Stimulated activated naive CD8-positive, alpha-beta T cell treated with anti-CD3 and anti-CD28 coated beads, Interleukin-15, Interleukin-2, amounts not matched to agents 100 ng/mL and 50 ng/mL, for 24 hours (primary cell): ENCODE data around the gene MRTFB.
"Not testable (repeated sequence)": the region's sequence is repeated elsewhere in the genome, so short reads cannot be mapped to it uniquely, and the experiment has no call there.

Experiments
- H3K27ac Mint-ChIP-seq: one replicate; pipeline ENCODE4 v1.8.0; 2021; ENCODE audit warnings: mild to moderate bottlenecking, mixed read lengths
- H3K27me3 Mint-ChIP-seq: one replicate; pipeline ENCODE4 v1.8.0; 2021; ENCODE audit warnings: mixed read lengths
- H3K36me3 Mint-ChIP-seq: one replicate; pipeline ENCODE4 v1.8.0; 2021; ENCODE audit warnings: low read depth, mixed read lengths
- H3K4me1 Mint-ChIP-seq: one replicate; pipeline ENCODE4 v1.8.0; 2021; ENCODE audit warnings: low read depth, mixed read lengths
- H3K4me3 Mint-ChIP-seq: one replicate; pipeline ENCODE4 v1.8.0; 2021; ENCODE audit warnings: mild to moderate bottlenecking, mixed read lengths
- H3K9me3 Mint-ChIP-seq: one replicate; pipeline ENCODE4 v1.8.0; 2021; ENCODE audit warnings: mixed read lengths

The MRTFB gene

GRCh38 chr16:14109782-14110727 is 38.9 kb downstream of the MRTFB start:
- Mint-ChIP-seq H3K4me3 (no peak overlapping the region), H3K9me3 (no peaks in the 10 kb centered on the region), H3K4me1 (peaks cover 20% of the 10 kb centered on the region), H3K27ac (no peak overlapping the region), H3K27me3 (no peaks in the 10 kb centered on the region), H3K36me3 (no peaks in the 10 kb centered on the region)

GRCh38 chr16:14110728-14111251 is 39.7 kb downstream of the MRTFB start:
- Mint-ChIP-seq H3K27ac (no peak overlapping the region), H3K27me3 (no peaks in the 10 kb centered on the region), H3K36me3 (no peaks in the 10 kb centered on the region), H3K9me3 (no peaks in the 10 kb centered on the region), H3K4me1 (peaks cover 20% of the 10 kb centered on the region), H3K4me3 (no peak overlapping the region)

- Mint-ChIP-seq H3K4me3 (no peak overlapping the region), H3K9me3 (no peaks in the 10 kb centered on the region), H3K27ac (peak overlapping the region; percentile 21), H3K4me1 (peaks cover 20% of the 10 kb centered on the region), H3K36me3 (no peaks in the 10 kb centered on the region), H3K27me3 (no peaks in the 10 kb centered on the region)
Observed at GRCh38 chr16:14111713-14112538, 40.8 kb downstream of the MRTFB start.

- no peak overlapping the region for H3K27ac Mint-ChIP-seq
- H3K4me3 Mint-ChIP-seq: no peak overlapping the region
- H3K4me1 Mint-ChIP-seq: peaks cover 20% of the 10 kb centered on the region
Observed at GRCh38 chr16:14112539-14112856, 41.4 kb downstream of the MRTFB start.

GRCh38 chr16:14113344-14113743 is 42.2 kb downstream of the MRTFB start:
- no peak overlapping the region for H3K4me3 Mint-ChIP-seq
- H3K4me1 Mint-ChIP-seq: peaks cover 20% of the 10 kb centered on the region
- H3K36me3 Mint-ChIP-seq: no peaks in the 10 kb centered on the region
- H3K27me3 Mint-ChIP-seq: no peaks in the 10 kb centered on the region
- no peak overlapping the region for H3K27ac Mint-ChIP-seq
- no peaks in the 10 kb centered on the region for H3K9me3 Mint-ChIP-seq

More at GRCh38 chr16:14112539-14112856, 41.4 kb downstream of the MRTFB start:
- no peaks in the 10 kb centered on the region for H3K36me3 Mint-ChIP-seq
- H3K9me3 Mint-ChIP-seq: no peaks in the 10 kb centered on the region
- H3K27me3 Mint-ChIP-seq: no peaks in the 10 kb centered on the region

GRCh38 chr16:14117051-14117450 is 45.9 kb downstream of the MRTFB start:
- Mint-ChIP-seq H3K9me3 (no peaks in the 10 kb centered on the region), H3K27ac (no peak overlapping the region), H3K36me3 (peaks cover 11% of the 10 kb centered on the region), H3K27me3 (no peaks in the 10 kb centered on the region), H3K4me3 (no peak overlapping the region), H3K4me1 (peaks cover 26% of the 10 kb centered on the region)

GRCh38 chr16:14119799-14120198 is 48.7 kb downstream of the MRTFB start:
- Mint-ChIP-seq H3K27ac (no peak overlapping the region), H3K27me3 (no peaks in the 10 kb centered on the region), H3K36me3 (peaks cover 15% of the 10 kb centered on the region)

GRCh38 chr16:14120335-14120734 is 49.2 kb downstream of the MRTFB start:
- H3K4me3 Mint-ChIP-seq: no peak overlapping the region

More at GRCh38 chr16:14119799-14120198, 48.7 kb downstream of the MRTFB start:
- Mint-ChIP-seq H3K4me1 (peaks cover 27% of the 10 kb centered on the region), H3K9me3 (no peaks in the 10 kb centered on the region), H3K4me3 (no peak overlapping the region)

GRCh38 chr16:14121142-14121541 is 50.0 kb downstream of the MRTFB start:
- Mint-ChIP-seq H3K27me3 (no peaks in the 10 kb centered on the region), H3K27ac (no peak overlapping the region), H3K4me3 (no peak overlapping the region), H3K36me3 (peaks cover 15% of the 10 kb centered on the region), H3K9me3 (no peaks in the 10 kb centered on the region), H3K4me1 (peaks cover 27% of the 10 kb centered on the region)

More at GRCh38 chr16:14120335-14120734, 49.2 kb downstream of the MRTFB start:
- Mint-ChIP-seq H3K27me3 (no peaks in the 10 kb centered on the region), H3K36me3 (peaks cover 15% of the 10 kb centered on the region), H3K9me3 (no peaks in the 10 kb centered on the region), H3K27ac (no peak overlapping the region), H3K4me1 (peaks cover 27% of the 10 kb centered on the region)

GRCh38 chr16:14121872-14122271 is 50.8 kb downstream of the MRTFB start:
- Mint-ChIP-seq H3K27ac (no peak overlapping the region), H3K4me1 (peaks cover 27% of the 10 kb centered on the region), H3K27me3 (no peaks in the 10 kb centered on the region), H3K4me3 (no peak overlapping the region), H3K36me3 (peaks cover 15% of the 10 kb centered on the region), H3K9me3 (no peaks in the 10 kb centered on the region)

- H3K4me1 Mint-ChIP-seq: peaks cover 27% of the 10 kb centered on the region
- not testable (repeated sequence) for H3K4me3 Mint-ChIP-seq, H3K9me3 Mint-ChIP-seq, H3K27me3 Mint-ChIP-seq, H3K27ac Mint-ChIP-seq
- H3K36me3 Mint-ChIP-seq: peaks cover 15% of the 10 kb centered on the region
Observed at GRCh38 chr16:14122430-14122829, 51.3 kb downstream of the MRTFB start.

GRCh38 chr16:14125000-14125681 is 54.0 kb downstream of the MRTFB start:
- Mint-ChIP-seq H3K27me3 (no peaks in the 10 kb centered on the region), H3K4me1 (peaks cover 23% of the 10 kb centered on the region), H3K4me3 (no peak overlapping the region), H3K36me3 (peaks cover 10% of the 10 kb centered on the region), H3K27ac (no peak overlapping the region), H3K9me3 (no peaks in the 10 kb centered on the region)

- Mint-ChIP-seq H3K36me3 (peaks cover 9% of the 10 kb centered on the region), H3K27me3 (no peaks in the 10 kb centered on the region), H3K4me1 (peaks cover 17% of the 10 kb centered on the region), H3K9me3 (no peaks in the 10 kb centered on the region), H3K4me3 (no peak overlapping the region), H3K27ac (no peak overlapping the region)
Observed at GRCh38 chr16:14125708-14126107, 54.6 kb downstream of the MRTFB start.

- H3K27me3 Mint-ChIP-seq: no peaks in the 10 kb centered on the region
- peaks cover 13% of the 10 kb centered on the region for H3K4me1 Mint-ChIP-seq
- H3K4me3 Mint-ChIP-seq: no peak overlapping the region
- H3K36me3 Mint-ChIP-seq: peaks cover 5% of the 10 kb centered on the region
- H3K27ac Mint-ChIP-seq: no peak overlapping the region
- no peaks in the 10 kb centered on the region for H3K9me3 Mint-ChIP-seq
Observed at GRCh38 chr16:14128097-14128496, 57.0 kb downstream of the MRTFB start.
